Sigmoid colon (tissue), 7 donors: ENCODE data around the gene UMODL1. TPM values are rescaled to one million over a fixed set of nuclear protein-coding genes. Genes with fewer than 3 reads are reported as not detected.

Source experiments
- DNase-seq: peaks from one replicate; pipeline ENCODE4 v3.0.0-alpha.2; 2019
- H3K27ac ChIP-seq, 4 donors: fragments of 200-600 bp; sonication (generic); one replicate each; pipeline ENCODE4 v1.5.1; 2016 to 2019; ENCODE audit warnings: mild to moderate bottlenecking in 1 of 4
- H3K27me3 ChIP-seq, 3 donors: fragments of 200-600 bp; sonication (generic); one replicate each; pipeline ENCODE4 v1.5.1; 2019; ENCODE audit warnings: mild to moderate bottlenecking in 1 of 3
- H3K36me3 ChIP-seq, 4 donors: fragments of 200-600 bp; sonication (generic); one replicate each; pipeline ENCODE4 v1.5.1; 2016 to 2019
- H3K4me1 ChIP-seq, 4 donors: fragments of 200-600 bp; sonication (generic); one replicate each; pipeline ENCODE4 v1.5.1; 2017 to 2019
- H3K4me3 ChIP-seq, 4 donors: fragments of 200-600 bp; sonication (generic); one replicate each; pipeline ENCODE4 v1.5.1; 2017 to 2019; ENCODE audit warnings: mild to moderate bottlenecking in 2 of 4, moderate library complexity in 1 of 4
- H3K9me3 ChIP-seq, 4 donors: fragments of 200-600 bp in 3 of 4; sonication (generic) in 3 of 4; one replicate each; pipeline versions ENCODE4 v1.5.1 to v1.6.1; 2013 to 2019
- CTCF ChIP-seq, 4 experiments: fragments of 450-650 bp in 3 of 4; fragments of 200-600 bp in 1 of 4; IDR thresholded peaks; one replicate each; pipeline ENCODE4 v1.5.1; 2016 to 2019; ENCODE audit warnings: antibody characterized with exemption in 4 of 4, mild to moderate bottlenecking in 3 of 4, moderate library complexity in 2 of 4
- EP300 ChIP-seq, 4 donors: sonication (generic); formaldehyde crosslinking; IDR thresholded peaks; one replicate each; pipeline ENCODE4 v1.6.1; 2017; ENCODE audit warnings: antibody characterized with exemption in 4 of 4
- POLR2A ChIP-seq, 2 donors: fragments of 450-650 bp; IDR thresholded peaks; one replicate each; pipeline ENCODE4 v1.6.1; 2016; ENCODE audit warnings: antibody characterized with exemption in 2 of 2, mild to moderate bottlenecking in 2 of 2, moderate library complexity in 2 of 2
- POLR2AphosphoS5 ChIP-seq, 4 donors: sonication (generic); formaldehyde crosslinking; IDR thresholded peaks; one replicate each; pipeline ENCODE4 v1.6.1; 2017; ENCODE audit warnings: antibody characterized with exemption in 4 of 4
- WGBS, 2 donors: extraction: QIAGEN DNeasy Blood & Tissue Kit; methylation state at CpG; one replicate each; pipeline ENCODE4 v1.1.7; 2013; 5-methylcytosine and 5-hydroxymethylcytosine counted together
- intact Hi-C: fragments of 100-400 bp; cut with DNase I; formaldehyde crosslinking; loops from one replicate; pipeline ENCODE4 v1.15.1; 2023
- polyA plus RNA-seq, 3 donors: library from polyadenylated mRNA; stranded (reverse); fragments of 200-250 nt; gene quantifications; one replicate each; pipeline ENCODE4 v1.2.3, GENCODE V29; 2013
- total RNA-seq, 4 donors: library from RNA; depleted of rRNA; stranded (reverse); fragments of >200 nt; gene quantifications; one replicate each; pipeline ENCODE4 v1.1.0, GENCODE V29; 2016
- donor health status: healthy with polysubstance abuse.
- donor health status: Bipolar disorder and iron deficiency.
- donor health status: healthy.

The UMODL1 gene
- total and polyA plus RNA-seq, 7 donors: 0.13 to 0.23 TPM; not detected in 5

GRCh38 chr21:42025376-42026081 lies 45.6 kb upstream of the UMODL1 start:
- 77 to 80% methylated on average over 12 of the region's 12 CpGs for WGBS, 2 donors
- H3K27me3 ChIP-seq: no peaks in the 10 kb centered on the region
- no peaks in the 10 kb centered on the region for H3K9me3 ChIP-seq
- intact Hi-C loops: no loop called here
- no peak overlapping the region for H3K4me3 ChIP-seq
- peak; percentile 62 for DNase-seq
- peak in 3 of 4 donors; percentile 25 to 55 (median 32) for TF ChIP-seq POLR2AphosphoS5 (IDR thresholded peaks at IDR 0.05)
- no peak for TF ChIP-seq CTCF (IDR thresholded peaks at IDR 0.05)
- H3K36me3 ChIP-seq: no peaks in the 10 kb centered on the region
- H3K4me1 ChIP-seq: no peaks in the 10 kb centered on the region
- peak overlapping the region in 3 of 4 donors; percentile 5 to 45 (median 41) for H3K27ac ChIP-seq

- intact Hi-C loops: no loop called here
- peak; percentile 66 for DNase-seq
- 81 to 88% methylated on average over 9 of the region's 9 CpGs for WGBS, 2 donors
Observed at GRCh38 chr21:42026082-42026435, 45.1 kb upstream of the UMODL1 start.

GRCh38 chr21:42027085-42027821 lies 43.9 kb upstream of the UMODL1 start:
- WGBS, 2 donors: 90 to 91% methylated on average over 6 of the region's 6 CpGs
- H3K27me3 ChIP-seq: no peaks in the 10 kb centered on the region
- no peaks in the 10 kb centered on the region for H3K4me1 ChIP-seq
- peak; percentile 20 for DNase-seq
- no peaks in the 10 kb centered on the region for H3K36me3 ChIP-seq
- H3K27ac ChIP-seq: peak overlapping the region in 1 of 4 donors; percentile 22
- TF ChIP-seq EP300 (IDR thresholded peaks at IDR 0.05) (no peak), POLR2AphosphoS5 (IDR thresholded peaks at IDR 0.05) (no peak), CTCF (IDR thresholded peaks at IDR 0.05) (no peak), POLR2A (IDR thresholded peaks at IDR 0.05) (no peak)
- H3K4me3 ChIP-seq: no peak overlapping the region
- intact Hi-C loops: no loop called here
- H3K9me3 ChIP-seq: no peaks in the 10 kb centered on the region

More at GRCh38 chr21:42026082-42026435, 45.1 kb upstream of the UMODL1 start:
- TF ChIP-seq POLR2AphosphoS5 (IDR thresholded peaks at IDR 0.05): no peak
- TF ChIP-seq CTCF (IDR thresholded peaks at IDR 0.05): no peak
- TF ChIP-seq EP300 (IDR thresholded peaks at IDR 0.05): no peak
- TF ChIP-seq POLR2A (IDR thresholded peaks at IDR 0.05): no peak
- Histone ChIP-seq H3K36me3 (no peaks in the 10 kb centered on the region), H3K9me3 (no peaks in the 10 kb centered on the region), H3K27ac (peak overlapping the region in 3 of 4 donors; percentile 5 to 45 (median 41)), H3K4me1 (no peaks in the 10 kb centered on the region), H3K27me3 (no peaks in the 10 kb centered on the region), H3K4me3 (no peak overlapping the region)

GRCh38 chr21:42027822-42028765 lies 43.0 kb upstream of the UMODL1 start:
- Histone ChIP-seq H3K36me3 (no peaks in the 10 kb centered on the region), H3K4me1 (no peaks in the 10 kb centered on the region), H3K4me3 (no peak overlapping the region), H3K9me3 (no peaks in the 10 kb centered on the region), H3K27me3 (no peaks in the 10 kb centered on the region), H3K27ac (peak overlapping the region in 3 of 4 donors; percentile 42 to 48 (median 43))
- intact Hi-C loops: no loop called here
- peak; percentile 64 for DNase-seq
- TF ChIP-seq POLR2A (IDR thresholded peaks at IDR 0.05): no peak
- no peak for TF ChIP-seq EP300 (IDR thresholded peaks at IDR 0.05)
- WGBS, 2 donors: 80 to 91% methylated on average over 26 of the region's 26 CpGs
